HG03135 (cell line): ENCODE measurements around the gene IGF2BP2.
"Not testable (repeated sequence)": the region's sequence is repeated elsewhere in the genome, so short reads cannot be mapped to it uniquely, and the experiment has no call there.

Source experiments
- ATAC-seq: cut with Tn5 transposase; IDR thresholded peaks from one replicate; pipeline ENCODE4 v1.9.1; 2021; ENCODE audit warnings: mild to moderate bottlenecking, moderate library complexity; ENCODE audit not compliant: unreplicated experiment

IGF2BP2 gene

DNA sequence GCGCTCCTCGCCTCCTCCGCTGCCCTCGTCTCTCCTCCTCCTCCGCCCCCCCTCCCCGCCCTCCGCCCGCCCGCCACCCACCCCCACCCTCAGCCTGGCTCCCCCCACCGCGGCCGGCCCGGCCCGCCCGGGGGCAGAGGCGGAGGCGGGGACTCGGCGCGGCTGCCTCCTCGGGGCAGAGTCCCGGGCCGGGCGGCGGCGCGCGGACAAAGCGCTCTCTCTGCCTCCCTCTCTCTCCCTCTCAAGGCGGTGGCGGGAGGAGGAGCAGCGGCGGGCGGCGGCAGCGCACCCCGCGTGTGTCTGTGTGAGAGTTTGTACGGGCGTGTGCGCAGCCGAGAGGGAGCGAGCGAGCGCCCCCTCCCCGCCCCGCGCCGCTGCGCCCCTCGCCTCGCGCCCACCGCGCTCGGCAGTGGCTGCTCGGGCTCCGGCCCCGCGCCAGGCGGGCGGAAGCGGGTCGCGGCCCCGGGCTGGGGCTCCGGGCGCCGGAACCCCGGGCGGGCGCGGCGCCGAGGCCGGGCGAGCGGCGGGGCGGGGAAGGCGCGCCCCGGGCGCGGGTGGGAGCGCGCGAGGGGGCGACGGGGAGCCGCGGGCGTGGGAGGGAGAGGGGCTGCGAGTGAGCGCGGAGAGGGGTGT lies at the start of gene IGF2BP2:
Gene IGF2BP2, minus strand, starts transcription at position 37 of the 633 bp plus-strand sequence. CDS start 82 bp downstream, outside the sequence.
- ATAC-seq = no peak

GRCh38 chr3:185874119-185874518 lies 49.3 kb upstream of the IGF2BP2 start:
- no peak for ATAC-seq

- no peak for ATAC-seq
These were observed 42.8 kb upstream of the IGF2BP2 start for GRCh38 chr3:185867650-185868049.

DNA sequence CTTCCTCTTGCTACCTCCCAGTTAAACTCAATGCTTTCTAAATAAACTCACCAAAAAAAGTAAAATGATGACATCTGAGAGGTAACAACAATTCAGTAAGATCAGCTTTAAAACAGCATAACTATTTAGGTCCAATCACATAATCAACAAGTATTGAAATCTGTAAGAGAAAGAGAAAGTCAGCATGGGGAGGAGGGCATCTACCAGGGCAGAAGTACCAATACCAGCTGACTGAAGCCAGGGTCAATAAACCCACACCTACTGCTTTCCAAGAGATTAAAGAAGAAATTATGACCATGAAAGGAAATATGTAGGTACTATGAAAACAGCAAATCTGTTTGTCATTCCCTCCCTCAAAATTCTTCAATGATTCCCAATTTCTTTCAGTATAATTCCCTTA lies 42.2 kb upstream of the IGF2BP2 start:
- ATAC-seq = no peak

DNA sequence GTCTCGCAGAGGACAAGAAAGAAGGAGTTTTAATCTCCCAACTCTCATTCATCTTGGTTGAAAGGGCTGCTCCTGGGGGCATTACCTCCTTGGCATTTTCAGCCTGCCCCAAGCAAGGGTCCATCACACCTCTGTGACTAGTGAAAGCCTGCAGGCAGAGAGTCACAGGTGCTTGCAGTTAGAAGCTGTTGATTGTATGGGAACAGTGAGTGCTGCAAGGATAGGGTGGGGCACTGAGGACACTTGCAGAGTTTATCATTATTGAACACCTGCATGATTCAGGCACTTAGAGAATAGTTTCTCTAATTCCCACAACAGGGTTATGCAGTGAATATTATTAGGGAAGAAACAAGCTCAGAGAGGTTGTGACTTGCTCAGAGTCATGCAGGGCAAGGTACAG lies 41.7 kb upstream of the IGF2BP2 start:
- ATAC-seq = no peak

DNA sequence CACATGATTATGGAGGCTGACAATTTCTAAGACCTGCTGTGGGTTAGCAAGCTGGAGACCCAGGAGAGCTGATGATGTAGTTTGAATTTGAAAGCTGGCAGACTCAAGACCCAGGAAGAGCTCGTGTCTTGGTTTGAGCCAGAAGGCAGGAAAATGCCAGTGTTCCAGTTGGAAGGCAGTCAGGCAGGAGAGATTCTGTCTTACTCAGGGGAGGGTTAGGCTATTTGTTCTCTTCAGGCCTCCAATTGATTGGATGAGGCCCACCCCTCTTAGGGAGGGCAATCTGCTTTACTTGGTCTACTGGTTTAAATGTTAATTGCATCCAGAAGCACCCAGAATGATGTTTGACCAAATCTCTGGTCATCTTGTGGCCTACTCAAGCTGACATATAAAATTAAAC lies 40.4 kb upstream of the IGF2BP2 start:
- ATAC-seq = no peak

GRCh38 chr3:185864767-185865166 lies 39.9 kb upstream of the IGF2BP2 start:
- no peak for ATAC-seq

DNA sequence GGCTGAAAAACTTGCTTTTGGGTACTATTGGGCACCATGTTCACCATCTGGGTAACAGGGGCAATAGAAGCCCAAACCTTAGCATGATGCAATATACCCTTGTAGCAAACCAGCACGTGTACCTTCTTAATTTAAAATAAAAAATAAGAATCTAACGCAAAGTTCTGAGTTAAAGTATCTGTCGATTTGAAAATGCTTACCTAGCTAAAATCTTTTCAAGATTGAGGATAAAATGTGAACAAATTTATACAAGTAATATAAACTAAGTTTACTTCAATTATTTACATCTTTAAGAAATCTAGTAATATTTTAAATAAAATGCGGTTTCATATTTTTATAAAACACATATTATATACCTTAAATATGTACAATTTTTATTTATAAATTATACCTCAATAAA lies 38.1 kb upstream of the IGF2BP2 start:
- ATAC-seq = no peak

DNA sequence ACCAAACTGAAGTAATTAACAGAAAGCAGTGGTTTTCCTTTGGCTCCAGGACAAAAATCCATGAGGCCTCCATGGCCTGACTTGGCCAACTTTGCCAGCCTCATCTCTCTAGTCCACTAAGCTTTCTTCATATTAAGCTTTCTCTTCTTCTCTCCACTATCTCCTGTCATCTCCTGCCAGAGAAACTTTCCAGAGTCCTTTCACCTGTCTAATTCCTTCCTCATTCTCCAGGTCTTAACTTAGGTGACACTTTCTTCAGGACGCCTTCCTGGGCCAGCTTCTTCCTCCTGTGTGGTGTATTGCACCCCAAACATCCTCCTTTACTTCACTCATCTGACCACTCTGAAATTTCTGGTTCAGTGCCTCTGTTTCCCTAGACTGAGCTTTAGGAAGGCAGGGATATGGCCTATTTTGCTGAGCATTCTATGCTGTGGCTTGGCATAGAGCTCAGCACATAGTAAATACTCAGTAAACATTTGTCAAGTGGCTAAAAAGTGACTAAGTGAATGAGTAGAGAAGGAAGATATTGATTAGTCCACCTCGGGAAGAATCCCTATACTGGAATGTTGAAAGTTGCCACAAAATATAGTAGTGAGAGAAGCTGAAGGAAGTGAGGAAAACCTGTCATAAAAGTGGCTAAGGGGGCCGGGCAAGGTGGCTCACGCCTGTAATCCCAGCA lies 34.6 kb upstream of the IGF2BP2 start:
- no peak for ATAC-seq

DNA sequence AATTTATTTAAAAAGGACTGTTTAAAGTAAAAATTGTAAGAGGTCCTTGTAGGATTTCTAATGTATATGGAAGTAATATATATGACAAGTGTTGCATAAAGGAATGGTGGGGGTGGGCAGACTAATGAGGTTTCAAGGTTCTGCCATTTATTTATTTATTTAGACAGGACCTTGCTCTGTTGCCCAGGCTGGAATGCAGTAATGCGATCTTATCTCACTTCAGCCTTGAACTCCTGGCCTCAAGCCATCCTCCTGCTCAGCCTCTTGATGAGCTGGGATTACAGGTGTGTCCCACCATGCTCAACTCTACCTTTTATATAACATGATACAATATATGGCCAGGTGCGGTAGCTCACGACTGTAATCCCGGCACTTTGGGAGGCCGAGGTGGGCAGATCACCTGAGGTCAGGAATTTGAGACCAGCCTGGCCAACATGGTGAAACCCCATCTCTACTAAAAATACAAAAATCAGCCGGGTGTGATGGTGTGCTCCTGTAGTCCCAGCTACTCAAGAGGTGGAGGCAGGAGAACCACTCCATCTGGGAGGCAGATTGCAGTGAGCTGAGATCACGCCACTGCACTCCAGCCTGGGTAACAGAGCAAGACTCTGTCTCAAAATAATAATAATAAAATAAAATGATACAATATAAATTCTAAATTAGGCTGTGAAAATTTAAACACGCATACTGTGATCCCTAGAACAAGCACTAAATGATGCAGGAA lies 33.8 kb upstream of the IGF2BP2 start:
- no peak for ATAC-seq

DNA sequence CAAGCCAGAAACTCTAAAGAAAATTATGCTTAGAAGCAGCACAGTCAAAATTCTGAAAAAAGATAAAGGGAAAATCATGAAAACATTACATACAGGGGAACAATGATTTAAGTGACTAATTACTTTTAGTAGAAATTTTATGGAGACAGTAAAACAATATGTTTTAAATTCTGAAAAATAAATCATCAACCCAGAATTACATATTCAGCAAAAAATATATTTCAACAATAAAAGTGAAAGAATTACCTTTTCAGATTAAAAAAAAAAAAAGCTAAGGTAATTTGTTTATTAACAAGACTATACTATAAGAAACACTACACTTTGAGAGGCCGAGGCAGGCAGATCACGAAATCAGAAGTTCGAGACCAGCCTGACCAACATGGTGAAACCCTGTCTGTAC lies 32.4 kb upstream of the IGF2BP2 start:
- ATAC-seq = no peak

GRCh38 chr3:185856652-185857051 lies 31.8 kb upstream of the IGF2BP2 start:
- no peak for ATAC-seq

DNA sequence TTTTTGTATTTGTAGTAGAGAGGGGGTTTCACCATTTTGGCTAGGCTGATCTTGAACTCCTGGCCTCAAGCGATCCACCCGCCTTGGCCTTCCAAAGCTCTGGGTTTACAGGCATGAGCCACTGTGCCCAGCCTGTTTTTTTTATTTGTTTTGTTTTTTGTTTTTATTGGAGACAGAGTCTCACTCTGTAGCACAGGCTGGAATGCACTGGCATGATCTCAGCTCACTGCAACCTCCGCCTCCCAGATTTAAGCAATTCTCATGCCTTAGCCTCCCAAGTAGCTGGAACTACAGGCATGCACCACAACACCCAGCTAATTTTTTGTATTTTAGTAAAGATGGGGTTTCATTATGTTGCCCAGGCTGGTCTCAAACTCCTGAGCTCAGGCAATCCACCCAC lies 28.9 kb upstream of the IGF2BP2 start:
- not testable (repeated sequence) for ATAC-seq

GRCh38 chr3:185852635-185853034 lies 27.8 kb upstream of the IGF2BP2 start:
- no peak for ATAC-seq

GRCh38 chr3:185851959-185852358 lies 27.1 kb upstream of the IGF2BP2 start:
- ATAC-seq = no peak

GRCh38 chr3:185851046-185851445 lies 26.2 kb upstream of the IGF2BP2 start:
- no peak for ATAC-seq

DNA sequence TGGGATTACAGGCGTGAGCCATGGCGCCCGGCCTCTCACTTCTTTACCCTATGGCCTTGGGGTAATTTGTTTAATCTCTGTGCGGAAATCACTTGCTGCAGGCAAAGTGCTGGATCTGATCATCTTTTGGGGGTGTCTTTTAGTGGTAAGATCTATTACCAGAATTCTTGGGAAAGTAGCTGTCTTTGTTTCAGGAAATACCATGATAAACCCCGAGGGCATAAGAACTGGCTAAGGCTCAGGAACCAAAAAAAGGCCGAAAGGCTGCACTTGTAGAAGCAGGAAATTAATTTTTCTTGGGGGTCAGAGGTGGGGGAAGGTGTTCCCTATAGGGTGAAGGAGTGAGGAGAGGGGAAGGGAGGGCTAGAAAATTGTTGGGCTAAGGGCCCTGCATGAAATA lies 22.7 kb upstream of the IGF2BP2 start:
- ATAC-seq = no peak

DNA sequence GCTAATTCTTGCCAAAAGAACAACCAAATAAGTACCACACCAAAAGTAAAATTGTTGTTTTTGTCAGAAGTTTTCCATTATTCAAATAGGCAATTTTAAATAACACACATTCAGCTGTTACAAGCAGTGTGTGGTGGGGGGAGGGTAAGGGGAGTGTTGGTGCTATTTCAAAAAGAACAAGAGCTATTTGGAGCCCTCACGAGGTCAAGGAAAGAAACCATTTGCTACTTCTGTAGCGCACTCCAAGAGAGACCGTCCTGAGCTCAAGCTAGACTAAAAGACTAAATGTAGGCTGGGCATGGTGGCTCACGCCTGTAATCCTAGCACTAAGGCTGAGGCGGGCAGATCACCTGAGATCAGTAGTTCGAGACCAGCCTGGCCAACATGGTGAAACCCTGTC lies 21.2 kb upstream of the IGF2BP2 start:
- ATAC-seq = no peak

- ATAC-seq = no peak
These were observed 19.2 kb upstream of the IGF2BP2 start for GRCh38 chr3:185844051-185844450.

DNA sequence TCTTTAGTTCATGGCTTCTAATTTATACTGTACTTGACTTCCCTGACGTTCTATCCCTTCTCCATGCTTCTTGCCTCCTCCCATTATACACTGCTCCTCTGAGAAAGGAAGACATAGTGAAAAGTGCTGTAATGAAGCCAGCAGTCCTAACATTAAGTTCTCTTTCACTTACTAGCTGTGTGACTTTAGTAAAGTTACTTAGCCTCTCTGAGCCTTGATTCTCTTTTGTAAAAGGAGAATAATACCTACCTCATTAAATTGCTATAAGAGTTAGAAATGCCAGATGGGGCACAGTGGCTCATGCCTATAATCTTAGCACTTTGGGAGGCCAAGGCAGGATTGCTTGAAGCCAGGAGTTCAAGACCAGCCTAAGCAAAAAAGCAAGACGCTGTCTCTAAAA lies 18.8 kb upstream of the IGF2BP2 start:
- no peak for ATAC-seq

DNA sequence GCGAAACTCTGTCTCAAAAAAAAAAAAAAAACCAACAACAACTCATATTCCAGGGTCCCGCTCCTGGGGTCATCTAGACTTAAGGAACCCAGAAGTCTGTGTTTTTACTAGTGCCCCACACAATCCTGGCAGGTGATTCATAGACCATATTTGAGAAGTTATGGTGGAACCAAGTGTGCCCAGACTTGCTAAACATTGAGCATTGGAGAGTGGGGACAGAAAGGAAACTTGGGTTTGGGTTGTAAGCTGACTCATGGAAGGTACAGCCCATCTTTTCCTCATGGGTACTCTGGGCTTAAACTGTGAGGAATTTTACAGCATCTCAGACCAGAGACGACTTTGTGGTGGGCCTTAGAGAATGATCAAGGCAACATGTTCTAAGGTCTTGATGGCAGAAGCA lies 18.3 kb upstream of the IGF2BP2 start:
- ATAC-seq = no peak

DNA sequence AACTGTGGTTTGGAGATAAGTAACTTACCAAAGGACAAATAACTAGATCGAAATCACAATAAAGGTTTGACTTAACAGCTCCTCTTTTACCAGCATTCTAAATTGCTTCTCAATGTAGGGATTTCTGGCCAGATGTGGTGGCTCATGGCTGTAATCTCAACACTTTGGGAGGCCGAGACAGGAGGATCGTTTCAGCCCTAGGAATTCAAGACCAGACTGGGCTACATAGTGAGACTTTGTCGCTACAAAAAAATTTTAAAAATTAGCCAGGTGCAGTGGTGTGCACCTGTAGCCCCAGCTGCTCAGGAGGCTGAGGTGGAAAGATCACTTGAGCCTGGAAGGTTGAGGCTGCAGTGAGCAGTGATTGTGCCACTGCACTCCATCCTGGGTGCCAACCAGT lies 17.4 kb upstream of the IGF2BP2 start:
- no peak for ATAC-seq
